CD4-positive, alpha-beta T cell (primary cell): Measurements from ENCODE around the gene ODF2. TPM values are rescaled to one million over a fixed set of nuclear protein-coding genes. Genes with fewer than 3 reads are reported as not detected.

Experiments
- ATAC-seq: fragments of 200-7000 bp; cut with Tn5 transposase; one replicate; pipeline ENCODE4 v1.10.0; 2022; ENCODE audit warnings: mild to moderate bottlenecking; ENCODE audit not compliant: poor library complexity
- CTCF ChIA-PET: fragments of 350-600 bp; sonication (Branson Sonifier 250); formaldehyde crosslinking; loops from one replicate; lab custom pipeline; 2021; ENCODE audit warnings: antibody characterized with exemption, inconsistent platforms; lab: Charles Lee
- POLR2A ChIA-PET: fragments of 350-600 bp; sonication (Branson Sonifier 250); formaldehyde crosslinking; loops from one replicate; lab custom pipeline; 2021; ENCODE audit warnings: antibody characterized with exemption, inconsistent platforms; lab: Charles Lee
- DNase-seq, 14 experiments: peaks; one replicate each; pipeline ENCODE4 v3.0.0-alpha.2; 2013 to 2020; ENCODE audit warnings: mixed read lengths in 2 of 14
- H3K27ac ChIP-seq, 2 donors: one replicate each; pipeline versions ENCODE4 v1.5.1 to v1.7.0; 2013; ENCODE audit warnings: low read length in 2 of 2, low read depth in 1 of 2, mild to moderate bottlenecking in 1 of 2
- H3K27me3 ChIP-seq, 2 experiments: 1 replicate in 1 of 2; 2 replicates in 1 of 2; pipeline versions ENCODE4 v1.6.1 to v1.7.0; 2013; ENCODE audit warnings: low read length in 2 of 2, control low read depth in 1 of 2, mild to moderate bottlenecking in 1 of 2, moderate library complexity in 1 of 2; ENCODE audit not compliant: insufficient read depth in 2 of 2, control insufficient read depth in 1 of 2
- H3K36me3 ChIP-seq: one replicate; pipeline ENCODE4 v1.6.1; 2013; ENCODE audit warnings: low read length, control low read depth; ENCODE audit not compliant: insufficient read depth
- H3K4me1 ChIP-seq: one replicate; pipeline ENCODE4 v1.6.1; 2013; ENCODE audit warnings: low read length, control low read depth; ENCODE audit not compliant: insufficient read depth
- H3K4me3 ChIP-seq: one replicate; pipeline ENCODE4 v1.5.1; 2013; ENCODE audit warnings: mild to moderate bottlenecking, low read length, moderate library complexity
- H3K9me3 ChIP-seq, 2 experiments: 1 replicate in 1 of 2; 2 replicates in 1 of 2; pipeline versions ENCODE4 v1.6.1 to v1.7.0; 2013; ENCODE audit warnings: low read length in 2 of 2, mild to moderate bottlenecking in 2 of 2, control low read depth in 1 of 2, moderate library complexity in 1 of 2; ENCODE audit not compliant: control insufficient read depth in 1 of 2, insufficient read depth in 1 of 2
- H3K27ac Mint-ChIP-seq: one replicate; pipeline ENCODE4 v1.8.0; 2020; ENCODE audit warnings: mixed read lengths
- H3K27me3 Mint-ChIP-seq: one replicate; pipeline ENCODE4 v1.8.0; 2021; ENCODE audit warnings: mixed read lengths
- H3K36me3 Mint-ChIP-seq: one replicate; pipeline ENCODE4 v1.8.0; 2021; ENCODE audit warnings: low read depth, mixed read lengths
- H3K4me1 Mint-ChIP-seq: one replicate; pipeline ENCODE4 v1.8.0; 2021; ENCODE audit warnings: low read depth, mixed read lengths
- H3K4me3 Mint-ChIP-seq: one replicate; pipeline ENCODE4 v1.8.0; 2020; ENCODE audit warnings: mild to moderate bottlenecking, mixed read lengths
- H3K9me3 Mint-ChIP-seq: one replicate; pipeline ENCODE4 v1.8.0; 2020; ENCODE audit warnings: mixed read lengths
- CTCF ChIP-seq: fragments of 200-600 bp; IDR thresholded peaks from one replicate; pipeline ENCODE4 v1.8.0; 2022; ENCODE audit warnings: antibody characterized with exemption, mild to moderate bottlenecking
- intact Hi-C, 2 experiments: fragments of 100-400 bp; cut with DNase I in 1 of 2; cut with micrococcal nuclease in 1 of 2; formaldehyde crosslinking; loops; one replicate each; pipeline versions ENCODE4 v1.15.1 to v1.9.0; 2023 to 2025; cut with DNase I, micrococcal nuclease
- total RNA-seq, 174 experiments: library from RNA in 2 of 174; stranded (reverse) in 2 of 174; gene quantifications; one replicate each; pipeline ENCODE4 v1.2.3 and lab custom pipeline; 2021 to 2026

The ODF2 gene
- total RNA-seq, 2 experiments from 2014 or later: 18.3 to 21.3 TPM

DNA sequence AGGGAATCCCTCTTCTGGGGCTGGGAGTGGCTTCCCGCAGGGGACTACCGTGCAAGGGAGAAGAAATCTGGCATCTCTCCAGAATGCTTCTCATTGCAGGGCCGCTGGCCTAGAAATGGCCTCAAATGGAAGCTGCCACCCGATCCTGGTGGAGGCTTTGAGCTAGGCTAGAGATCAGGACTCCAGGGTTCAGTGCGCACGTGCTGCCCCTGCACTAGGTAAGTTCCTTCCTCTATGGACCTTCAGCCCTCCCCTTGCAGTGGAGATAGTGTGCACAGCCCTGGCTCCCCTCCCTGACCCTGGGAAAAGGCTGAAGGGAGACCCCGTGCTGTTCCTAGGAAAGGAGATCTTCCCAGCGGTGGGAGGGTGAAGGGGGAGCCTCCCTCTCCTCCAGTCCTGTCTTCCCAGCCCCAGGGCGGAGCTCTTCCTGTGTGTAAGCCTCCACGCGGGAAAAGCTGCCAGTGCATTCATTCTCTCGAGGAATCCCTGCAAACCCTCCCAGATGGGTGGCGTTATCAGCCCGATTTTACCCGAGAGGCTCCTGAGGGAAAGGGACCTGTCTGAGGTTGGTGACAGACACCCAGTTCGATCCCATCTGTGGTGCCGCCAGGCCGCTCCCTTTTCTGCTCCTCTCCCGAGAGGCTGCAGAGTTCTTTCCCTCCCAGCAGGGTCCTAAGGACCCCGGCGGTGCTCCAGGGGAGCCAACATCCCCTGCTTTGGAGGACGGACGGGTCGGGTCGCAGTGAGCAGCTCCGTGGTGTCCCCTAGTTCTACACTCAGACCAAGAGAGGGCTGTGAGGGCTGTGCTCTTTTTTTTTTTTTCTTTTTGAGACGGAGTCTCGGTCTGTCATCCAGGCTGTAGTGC lies 36.5 kb upstream of the ODF2 start:
- Histone ChIP-seq H3K4me3 (peak overlapping the region; percentile 52), H3K27me3 (peaks cover 31 to 47% of the 10 kb centered on the region in 2 experiments), H3K36me3 (no peaks in the 10 kb centered on the region), H3K27ac (no peak overlapping the region), H3K9me3 (no peaks in the 10 kb centered on the region), H3K4me1 (peaks cover 25% of the 10 kb centered on the region)
- TF ChIP-seq CTCF: no peak
- no peaks in the 10 kb centered on the region for H3K36me3 Mint-ChIP-seq
- intact Hi-C loops: no loop called here
- H3K27ac Mint-ChIP-seq: no peak overlapping the region
- peak overlapping the region; percentile 80 for H3K4me3 Mint-ChIP-seq
- H3K27me3 Mint-ChIP-seq: peaks cover 45% of the 10 kb centered on the region
- H3K4me1 Mint-ChIP-seq: peaks cover 12% of the 10 kb centered on the region
- ATAC-seq (no peak), DNase-seq (peak in 1 of 14 experiments; percentile 13)
- POLR2A ChIA-PET: interaction anchor here (1.2 to 1.5 kb wide), 3 partner anchors 48 to 133 kb away, joined by 4 to 8 read pairs (median 7); partner anchors contain the start of genes SPTAN1 and URM1
- H3K9me3 Mint-ChIP-seq: no peaks in the 10 kb centered on the region
- CTCF ChIA-PET: interaction anchor here (1.0 to 2.5 kb wide), 6 partner anchors 8 to 399 kb away, joined by 3 to 18 read pairs (median 4); partner anchors contain the start of genes ENDOG and URM1

DNA sequence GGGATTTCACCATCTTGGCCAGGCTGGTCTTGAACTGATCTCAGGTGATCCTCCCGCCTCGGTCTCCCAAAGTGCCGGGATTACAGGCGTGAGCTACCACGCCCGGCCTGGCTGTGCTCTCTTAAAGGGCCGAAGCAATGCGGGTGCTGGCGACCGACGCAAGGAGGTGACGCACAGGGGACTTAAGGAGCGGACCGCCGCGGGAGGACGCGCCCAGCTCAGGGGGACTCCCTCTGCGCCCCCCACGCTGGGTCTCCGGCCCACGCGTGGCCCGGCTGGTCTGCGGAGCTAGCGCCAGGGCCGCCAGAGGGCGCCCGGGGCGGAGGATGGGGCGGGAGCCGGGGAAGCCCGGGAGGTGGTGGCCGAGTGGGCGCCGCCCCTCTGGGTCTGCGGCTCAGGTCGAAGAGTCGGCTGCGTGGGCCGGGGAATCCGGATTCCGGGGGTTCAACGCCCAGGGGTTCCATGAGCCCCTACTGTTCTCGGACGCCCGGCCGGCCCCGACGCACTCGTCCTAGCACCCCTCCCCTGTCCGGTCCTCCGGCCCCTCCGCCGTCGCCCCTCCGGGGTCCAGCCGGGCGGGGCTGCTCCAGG lies 35.7 kb upstream of the ODF2 start:
- ChIA-PET POLR2A (interaction anchor here (1.2 to 1.5 kb wide), 4 partner anchors 49 to 132 kb away, joined by 3 to 8 read pairs (median 6); partner anchors contain the start of genes GLE1, SPTAN1 and URM1), CTCF (interaction anchor here (1.0 to 2.5 kb wide), 6 partner anchors 8 to 398 kb away, joined by 3 to 18 read pairs (median 4); partner anchors contain the start of genes ENDOG and URM1)
- H3K4me3 Mint-ChIP-seq: peak overlapping the region; percentile 80
- Histone ChIP-seq H3K4me3 (peak overlapping the region; percentile 52), H3K27me3 (peaks cover 24 to 38% of the 10 kb centered on the region in 2 experiments), H3K4me1 (peaks cover 25% of the 10 kb centered on the region), H3K9me3 (no peaks in the 10 kb centered on the region), H3K27ac (no peak overlapping the region), H3K36me3 (no peaks in the 10 kb centered on the region)
- no peaks in the 10 kb centered on the region for H3K36me3 Mint-ChIP-seq
- H3K9me3 Mint-ChIP-seq: no peaks in the 10 kb centered on the region
- H3K4me1 Mint-ChIP-seq: peaks cover 12% of the 10 kb centered on the region
- H3K27ac Mint-ChIP-seq: no peak overlapping the region
- intact Hi-C loops: no loop called here
- TF ChIP-seq CTCF: peak; percentile 87
- ATAC-seq (peak; percentile 80), DNase-seq (peak; percentile 25 to 85 (median 56))
- peaks cover 37% of the 10 kb centered on the region for H3K27me3 Mint-ChIP-seq
